HepG2 (cell line): ENCODE data around the gene CPXM1. TPM values are rescaled to one million over a fixed set of nuclear protein-coding genes. Genes with fewer than 3 reads are reported as not detected.

Source experiments
- FOXP1 ChIP-seq, 2 experiments: fragments of 450-650 bp in 1 of 2; IDR thresholded peaks; 2 replicates each; pipeline ENCODE4 v1.6.1; 2017 to 2018; ENCODE audit warnings: antibody characterized with exemption in 1 of 2
- HMG20B ChIP-seq: conservative IDR thresholded peaks from 2 replicates; pipeline ENCODE4 v1.6.1; 2016; ENCODE audit warnings: missing genetic modification reagents, missing compliant biosample characterization
- IRF2 ChIP-seq: IDR thresholded peaks from 2 replicates; pipeline ENCODE4 v1.6.1; 2018; ENCODE audit warnings: missing genetic modification reagents, missing compliant biosample characterization
- ISX ChIP-seq: sonication (generic); formaldehyde crosslinking; conservative IDR thresholded peaks from 2 replicates; pipeline ENCODE4 v1.5.0; 2020; ENCODE audit warnings: missing genetic modification reagents
- LCORL ChIP-seq, 2 experiments: fragments of 450-650 bp in 1 of 2; sonication (generic) in 1 of 2; formaldehyde crosslinking in 1 of 2; IDR thresholded peaks; 2 replicates each; pipeline versions ENCODE4 v1.5.0 to v1.6.1; 2017 to 2020; ENCODE audit warnings: antibody characterized with exemption in 1 of 2, missing genetic modification reagents in 1 of 2
- NFIB ChIP-seq: sonication (generic); formaldehyde crosslinking; IDR thresholded peaks from 2 replicates; pipeline ENCODE4 v1.9.0; 2021; ENCODE audit warnings: missing genetic modification reagents, mild to moderate bottlenecking, borderline replicate concordance
- PRDM4 ChIP-seq: sonication (generic); formaldehyde crosslinking; IDR thresholded peaks from 2 replicates; pipeline ENCODE4 v1.9.0; 2021; ENCODE audit warnings: missing genetic modification reagents, borderline replicate concordance
- PTBP1 ChIP-seq: fragments of 200-400 bp; formaldehyde crosslinking; IDR thresholded peaks from 2 replicates; pipeline ENCODE4 v1.6.1; 2018; ENCODE audit warnings: low read length, low read depth; ENCODE audit not compliant: poor library complexity, severe bottlenecking
- SAP130 ChIP-seq: IDR thresholded peaks from 2 replicates; pipeline ENCODE4 v1.6.1; 2016; ENCODE audit warnings: low read depth
- TEAD2 ChIP-seq: sonication (generic); formaldehyde crosslinking; IDR thresholded peaks from 2 replicates; pipeline ENCODE4 v1.9.0; 2021; ENCODE audit warnings: missing genetic modification reagents
- TFAP4 ChIP-seq: sonication (generic); IDR thresholded peaks from 2 replicates; pipeline ENCODE4 v1.6.1; 2016; ENCODE audit warnings: low read depth, borderline replicate concordance
- TRAFD1 ChIP-seq: sonication (generic); formaldehyde crosslinking; IDR thresholded peaks from 2 replicates; pipeline ENCODE4 v1.5.1; 2020; ENCODE audit warnings: missing genetic modification reagents, mild to moderate bottlenecking, borderline replicate concordance
- ZGPAT ChIP-seq: IDR thresholded peaks from 2 replicates; pipeline ENCODE4 v1.6.1; 2016; ENCODE audit warnings: mild to moderate bottlenecking
- ZIK1 ChIP-seq: sonication (generic); formaldehyde crosslinking; IDR thresholded peaks from 2 replicates; pipeline ENCODE4 v1.5.0; 2020; ENCODE audit warnings: mild to moderate bottlenecking, low read depth, missing genetic modification reagents, borderline replicate concordance
- ZNF10 ChIP-seq: sonication (generic); formaldehyde crosslinking; IDR thresholded peaks from 2 replicates; pipeline ENCODE4 v1.4.0; 2020; ENCODE audit warnings: mild to moderate bottlenecking, low read depth, missing genetic modification reagents, borderline replicate concordance
- ZNF598 ChIP-seq: sonication (generic); formaldehyde crosslinking; IDR thresholded peaks from 2 replicates; pipeline ENCODE4 v1.5.1; 2020; ENCODE audit warnings: mild to moderate bottlenecking, missing genetic modification reagents, borderline replicate concordance
- ZNF678 ChIP-seq: sonication (generic); formaldehyde crosslinking; IDR thresholded peaks from 2 replicates; pipeline ENCODE4 v1.4.0; 2020; ENCODE audit warnings: mild to moderate bottlenecking, missing genetic modification reagents
- ZNF770 ChIP-seq: sonication (generic); formaldehyde crosslinking; IDR thresholded peaks from 2 replicates; pipeline ENCODE4 v1.5.0; 2020; ENCODE audit warnings: mild to moderate bottlenecking, missing genetic modification reagents
- ZNF775 ChIP-seq: sonication (generic); formaldehyde crosslinking; IDR thresholded peaks from 2 replicates; pipeline ENCODE4 v1.4.0; 2020; ENCODE audit warnings: missing genetic modification reagents, mild to moderate bottlenecking, moderate library complexity, borderline replicate concordance
- polyA plus RNA-seq, 8 experiments: library from polyadenylated mRNA; depleted of rRNA in 3 of 8; stranded (reverse) in 7 of 8; unstranded in 1 of 8; fragments of >200 nt; fragmentation: Illumina TruSeq in 4 of 8; extraction: Trizol in 4 of 8; gene quantifications; 2 replicates each; pipeline versions ENCODE4 v1.2.1 to v1.2.3, GENCODE V29; 2011 to 2016; ENCODE audit warnings: low read depth in 4 of 8, missing spikeins in 1 of 8, mixed read lengths in 1 of 8; ENCODE audit not compliant: insufficient read depth in 1 of 8
- total RNA-seq, 5 experiments: library from RNA; depleted of rRNA; stranded (reverse); fragments of >200 nt; fragmentation: Illumina TruSeq; extraction: Trizol; gene quantifications; 2 replicates each; pipeline ENCODE4 v1.2.3, GENCODE V29; 2016; ENCODE audit warnings: low read depth in 1 of 5

The CPXM1 gene
- total and polyA plus RNA-seq, 2 of the 13 experiments (the other 11 are each of a cell fraction or from before 2014, with no cell fraction given): 0.07 TPM; not detected in 1

GRCh38 chr20:2752567-2753460 lies 47.6 kb downstream of the CPXM1 start (continued):
- TF ChIP-seq ZIK1 (CRISPR knock-in tag) (no peak), TFAP4 (no peak; the same call in 1 of the 2 replicates), NFIB (no peak), ZNF770 (CRISPR knock-in tag) (no peak), ZNF10 (no peak), HMG20B (CRISPR knock-in tag) (no peak), IRF2 (0 out of 2 replicates have a peak, but pooled peaks have one; percentile 18), TEAD2 (CRISPR knock-in tag) (no peak), ZGPAT (CRISPR knock-in tag) (peak; percentile 46; the same call in 1 of the 2 replicates), PRDM4 (CRISPR knock-in tag) (0 out of 2 replicates have a peak, but pooled peaks have one; percentile 1), LCORL (IDR thresholded peaks at IDR 0.05) (no peak), LCORL (CRISPR knock-in tag; IDR thresholded peaks at IDR 0.05) (peak; percentile 40; the same call in 1 of the 2 replicates), PTBP1 (no peak), TRAFD1 (CRISPR knock-in tag) (0 out of 2 replicates have a peak, but pooled peaks have one; percentile 49), FOXP1 (IDR thresholded peaks at IDR 0.05) (no peak), FOXP1 (CRISPR knock-in tag; IDR thresholded peaks at IDR 0.05) (no peak), ZNF678 (CRISPR knock-in tag) (no peak), ZNF598 (peak; percentile 53; the same call in 1 of the 2 replicates), ZNF775 (CRISPR knock-in tag) (no peak), SAP130 (CRISPR knock-in tag) (peak; percentile 41; the same call in 1 of the 2 replicates), ISX (CRISPR knock-in tag) (no peak)
